HG03280 (cell line): ENCODE data around the gene SPSB1.

ENCODE experiments used
- ATAC-seq: cut with Tn5 transposase; IDR thresholded peaks from one replicate; pipeline ENCODE4 v1.9.1; 2021; ENCODE audit warnings: mild to moderate bottlenecking, moderate library complexity; ENCODE audit not compliant: unreplicated experiment

SPSB1 gene

DNA sequence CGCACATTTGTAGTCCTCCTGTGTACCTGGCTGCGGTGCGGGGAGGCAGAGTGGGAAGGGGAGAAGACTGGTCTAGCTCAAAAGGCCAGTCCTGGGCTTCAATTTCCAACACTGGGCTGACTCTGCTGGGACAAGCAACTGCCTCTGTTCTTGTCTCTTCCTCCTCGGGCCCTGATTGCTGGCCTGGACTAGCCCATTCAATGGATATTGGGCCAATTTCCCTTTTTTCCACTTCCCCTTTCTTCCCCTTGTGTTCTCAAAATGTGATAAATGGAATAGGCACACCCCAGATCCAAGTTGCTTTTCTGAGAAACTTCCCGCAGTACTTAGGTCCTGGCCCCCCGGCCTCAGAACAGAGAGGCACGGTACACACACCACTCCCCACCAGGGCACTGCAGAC lies 48.2 kb downstream of the SPSB1 start:
- ATAC-seq = no peak

DNA sequence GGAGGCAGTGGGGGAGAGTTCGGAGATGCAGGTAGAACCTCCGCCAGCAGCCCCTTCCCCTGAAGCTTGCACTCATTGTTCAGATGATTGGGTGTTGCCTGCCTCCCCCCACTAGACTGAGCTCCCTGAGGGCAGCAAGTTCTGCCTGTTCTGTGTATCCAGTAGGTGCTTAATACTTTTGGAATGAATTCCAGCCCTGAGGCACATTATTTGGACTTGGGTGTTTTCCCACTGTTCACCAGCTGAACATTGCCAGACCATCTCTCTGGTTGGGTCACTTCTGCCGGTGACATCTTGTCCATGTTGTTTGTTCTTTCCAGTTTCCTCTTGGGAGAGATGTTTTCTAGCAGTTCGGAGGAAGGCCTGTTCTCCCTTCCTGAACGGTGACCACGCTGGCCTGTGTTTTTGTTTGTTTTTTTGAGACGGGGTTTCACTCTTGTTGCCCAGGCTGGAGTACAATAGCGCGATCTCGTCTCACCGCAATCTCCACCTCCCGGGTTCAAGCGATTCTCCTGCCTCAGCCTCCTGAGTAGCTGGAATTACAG lies 48.7 kb downstream of the SPSB1 start:
- ATAC-seq = no peak

DNA sequence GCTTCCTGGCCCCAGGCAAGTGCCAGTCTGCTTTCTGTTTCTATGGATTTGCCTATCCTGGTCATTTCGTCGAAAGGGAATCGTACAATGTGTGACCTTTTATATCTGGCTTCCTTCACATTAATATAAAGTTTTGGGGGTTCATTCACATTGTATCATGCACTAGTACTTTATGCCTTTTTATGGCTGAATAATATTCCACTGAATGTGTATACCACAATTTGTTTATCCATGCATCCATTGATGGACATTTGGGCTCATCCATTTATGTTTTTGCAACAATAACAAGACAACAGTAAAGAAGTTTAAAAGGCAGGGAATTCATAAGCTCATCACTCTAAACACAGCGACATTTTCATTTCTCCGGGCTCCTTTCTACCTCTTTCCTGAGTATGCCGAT lies 50.6 kb downstream of the SPSB1 start:
- ATAC-seq = no peak

GRCh38 chr1:9344426-9345200 lies 51.9 kb downstream of the SPSB1 start:
- ATAC-seq = no peak

- no peak for ATAC-seq
Observed at GRCh38 chr1:9345471-9345870, 52.8 kb downstream of the SPSB1 start.

DNA sequence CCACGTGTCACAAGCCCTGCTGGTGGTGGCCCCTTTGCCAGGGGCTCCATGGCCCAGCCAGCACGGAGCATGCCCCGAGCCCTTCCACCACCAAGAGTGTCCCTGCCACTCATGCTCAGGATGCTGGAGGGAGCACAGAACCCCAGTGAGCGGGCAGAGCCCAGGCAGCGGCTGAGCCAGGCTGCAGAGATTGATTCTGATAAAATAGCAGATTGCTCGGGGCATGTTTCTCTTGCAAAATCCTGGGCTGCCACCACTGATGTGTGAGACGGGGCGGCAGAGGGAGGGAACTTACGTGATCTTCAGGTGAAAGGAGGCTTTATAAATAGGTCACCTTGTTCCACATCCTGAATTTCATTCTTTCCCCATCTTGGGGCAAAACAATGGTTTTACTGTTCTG lies 53.2 kb downstream of the SPSB1 start:
- ATAC-seq = no peak

GRCh38 chr1:9346566-9346965 lies 53.9 kb downstream of the SPSB1 start:
- no peak for ATAC-seq

DNA sequence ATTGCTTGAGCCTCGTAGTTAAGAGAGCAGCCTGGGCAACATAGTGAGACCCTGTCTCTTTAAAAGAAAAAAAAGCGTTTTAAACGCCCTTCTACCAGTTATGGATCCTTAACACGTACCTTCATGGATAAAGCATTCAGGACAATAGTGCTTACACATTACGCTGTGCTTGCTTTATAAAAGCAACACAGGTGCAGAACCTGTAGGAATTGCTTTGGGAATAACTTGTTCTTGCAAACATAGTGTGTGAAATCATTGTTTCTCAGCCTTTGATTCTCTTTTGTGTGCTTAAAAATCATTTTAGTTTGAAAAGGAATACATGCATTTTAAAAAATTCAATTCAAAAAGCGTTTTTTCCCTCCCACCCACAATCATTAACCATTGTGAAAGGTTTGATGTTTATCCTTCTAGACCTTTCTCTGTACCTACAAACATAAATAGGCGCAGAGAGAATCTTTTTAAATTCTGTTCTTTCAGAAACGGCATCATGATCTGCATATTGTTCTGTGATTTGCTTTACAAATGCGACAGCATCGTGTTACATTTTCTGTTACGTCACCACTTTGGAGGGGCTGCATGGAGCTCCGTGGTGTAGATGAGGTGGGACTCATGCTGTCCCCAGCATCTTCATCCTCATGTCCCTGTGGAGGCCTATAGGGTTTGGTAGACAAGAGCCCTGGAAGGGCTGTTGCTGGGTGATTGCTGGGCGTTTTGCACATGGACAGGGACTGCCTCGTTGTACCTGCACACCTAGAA lies 54.6 kb downstream of the SPSB1 start:
- no peak for ATAC-seq

DNA sequence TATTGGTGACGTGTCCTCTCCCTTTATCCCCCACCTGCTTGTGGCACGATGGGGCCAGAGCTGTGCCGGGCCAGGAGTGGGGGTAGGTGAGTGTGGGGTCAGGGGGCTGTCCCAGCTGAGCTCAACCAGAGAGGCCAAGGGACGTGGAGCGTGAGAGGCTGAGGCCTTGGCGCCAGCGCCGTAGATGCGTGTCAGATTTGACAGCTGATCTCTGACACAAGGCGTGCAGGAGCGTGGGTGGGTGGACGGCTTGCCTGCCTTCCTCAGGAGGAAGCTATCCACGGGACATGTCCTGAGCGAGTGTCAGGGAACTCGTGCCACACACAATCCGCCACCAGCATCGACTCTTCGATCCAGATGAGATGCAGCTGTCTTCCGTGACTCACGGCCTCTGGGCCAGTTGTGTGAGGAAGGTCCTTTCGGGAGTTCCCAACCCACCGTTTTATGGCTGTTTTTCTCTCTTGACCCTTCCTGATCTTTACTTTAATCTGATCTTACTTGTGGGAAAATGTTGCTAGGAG lies 56.7 kb downstream of the SPSB1 start:
- ATAC-seq = no peak

GRCh38 chr1:9350013-9350908 lies 57.6 kb downstream of the SPSB1 start:
- no peak for ATAC-seq

DNA sequence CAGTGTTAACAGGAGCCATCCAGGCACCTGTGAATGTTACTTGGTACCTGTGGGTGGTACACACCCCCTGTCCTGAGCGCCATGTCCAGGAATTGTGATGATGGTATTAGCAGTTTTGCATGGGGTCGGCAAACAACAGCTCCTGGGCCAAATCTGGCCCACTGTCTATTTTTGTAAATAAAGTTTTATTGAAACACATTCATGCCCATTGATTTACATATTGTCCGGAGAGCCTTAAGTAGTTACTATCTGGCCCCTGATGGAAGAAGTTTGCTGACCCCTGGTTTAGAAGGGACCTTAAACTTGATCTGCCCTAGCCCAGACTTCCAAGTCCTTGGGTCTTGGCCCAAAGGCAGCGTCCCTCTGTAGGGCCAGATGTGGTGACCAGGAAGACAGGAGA lies 58.3 kb downstream of the SPSB1 start:
- no peak for ATAC-seq

- no peak for ATAC-seq
Observed at GRCh38 chr1:9351654-9352271, 59.1 kb downstream of the SPSB1 start.

GRCh38 chr1:9352377-9353134 lies 59.9 kb downstream of the SPSB1 start:
- ATAC-seq = no peak

DNA sequence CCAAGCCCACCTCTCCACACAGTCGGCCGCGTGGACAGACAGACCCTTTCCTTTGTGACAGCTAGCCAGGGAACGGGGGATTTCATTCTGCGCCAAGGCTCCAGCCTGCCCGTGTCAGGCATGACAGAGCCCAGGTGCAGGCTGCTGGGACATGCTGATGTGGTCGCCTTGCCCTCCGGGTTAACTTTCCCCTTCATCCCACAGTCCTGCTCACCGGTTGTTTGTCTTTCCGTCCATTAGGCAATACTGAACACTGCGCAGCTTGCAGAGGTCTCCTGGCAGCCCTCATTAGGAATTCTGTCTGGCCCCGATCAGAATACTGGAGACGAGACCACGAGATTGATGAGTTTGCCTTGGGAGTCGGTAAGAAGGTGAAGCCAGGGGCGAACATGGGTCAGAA lies 62.8 kb downstream of the SPSB1 start:
- ATAC-seq = no peak

GRCh38 chr1:9356021-9356420 lies 63.3 kb downstream of the SPSB1 start:
- ATAC-seq = no peak

DNA sequence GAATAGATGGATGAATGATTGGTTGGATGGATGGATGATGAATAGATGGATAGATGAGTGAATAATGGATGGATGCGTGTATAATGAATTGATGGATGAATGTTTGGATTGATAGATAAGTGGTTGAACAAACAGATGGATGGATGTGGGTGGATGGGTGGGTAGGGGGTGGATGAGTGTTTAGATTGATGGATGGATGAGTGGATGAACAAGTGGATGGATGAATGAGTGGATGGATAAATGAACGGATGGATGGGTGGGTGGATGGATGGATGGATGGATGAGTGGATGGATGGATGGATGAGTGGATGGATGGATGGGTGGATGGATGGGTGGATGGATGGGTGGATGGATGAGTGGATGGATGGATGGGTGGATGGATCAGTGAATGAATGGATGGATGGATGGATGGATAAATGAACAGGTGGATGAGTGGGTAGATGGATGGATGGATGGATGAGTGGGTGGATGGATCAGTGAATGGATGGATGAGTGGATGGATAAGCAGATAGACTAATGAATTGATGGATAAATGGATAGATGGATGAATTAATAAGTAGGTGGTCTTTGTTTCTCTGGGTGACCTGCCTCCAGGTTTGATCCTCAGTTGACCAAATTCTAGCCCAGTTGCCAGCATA lies 64.3 kb downstream of the SPSB1 start:
- no peak for ATAC-seq

- no peak for ATAC-seq
Observed at GRCh38 chr1:9357958-9358357, 65.3 kb downstream of the SPSB1 start.

- ATAC-seq = no peak
Observed at GRCh38 chr1:9360371-9361064, 67.8 kb downstream of the SPSB1 start.
